Stimulated activated naive B cell treated with anti-CD40 and anti-IgM and Interleukin-4, amounts not matched to agents 10 μg/mL and 1 μg/mL and 100 μg/mL, for 72 hours (primary cell): ENCODE data around the gene PPP6R1.

Experiments used
- ATAC-seq, 2 donors: fragments of 150-1000 bp; cut with Tn5 transposase; replicated peaks; 2 replicates each; pipeline ENCODE4 v1.10.0; 2021; ENCODE audit warnings: moderate library complexity in 1 of 2
- DNase-seq: peaks from one replicate; pipeline ENCODE4 v3.0.0; 2021
- H3K27ac Mint-ChIP-seq: one replicate; pipeline ENCODE4 v1.8.0; 2022; ENCODE audit warnings: mild to moderate bottlenecking, mixed read lengths
- H3K27me3 Mint-ChIP-seq, 2 donors: one replicate each; pipeline ENCODE4 v1.8.0; 2022; ENCODE audit warnings: mixed read lengths in 2 of 2
- H3K36me3 Mint-ChIP-seq, 2 donors: one replicate each; pipeline ENCODE4 v1.8.0; 2022; ENCODE audit warnings: mixed read lengths in 2 of 2, mild to moderate bottlenecking in 1 of 2
- H3K4me1 Mint-ChIP-seq, 2 donors: one replicate each; pipeline ENCODE4 v1.8.0; 2022; ENCODE audit warnings: mixed read lengths in 2 of 2, mild to moderate bottlenecking in 1 of 2
- H3K4me3 Mint-ChIP-seq, 2 donors: one replicate each; pipeline ENCODE4 v1.8.0; 2022; ENCODE audit warnings: mild to moderate bottlenecking in 2 of 2, mixed read lengths in 2 of 2, moderate library complexity in 1 of 2
- H3K9me3 Mint-ChIP-seq, 2 donors: one replicate each; pipeline ENCODE4 v1.8.0; 2022; ENCODE audit warnings: mixed read lengths in 2 of 2, mild to moderate bottlenecking in 1 of 2

Gene PPP6R1

GRCh38 chr19:55257461-55258420, 1.1 kb downstream of the PPP6R1 start:
- Mint-ChIP-seq H3K27me3 (no peaks in the 10 kb centered on the region), H3K4me1 (peaks cover 38 to 66% of the 10 kb centered on the region in 2 donors), H3K27ac (peak overlapping the region; percentile 96), H3K9me3 (no peaks in the 10 kb centered on the region), H3K4me3 (peak overlapping the region; percentile 95 to 98), H3K36me3 (peaks cover 36 to 48% of the 10 kb centered on the region in 2 donors)
- DNase-seq, result no peak
- ATAC-seq, result no peak

- no peak for ATAC-seq
- peak overlapping the region; percentile 96 for H3K27ac Mint-ChIP-seq
Observed at GRCh38 chr19:55256562-55257460, 2.0 kb downstream of the PPP6R1 start.

GRCh38 chr19:55255618-55256423, 3.0 kb downstream of the PPP6R1 start:
- DNase-seq, result peak; percentile 43
- H3K27ac Mint-ChIP-seq, result peak overlapping the region; percentile 96
- no peak for ATAC-seq

More at GRCh38 chr19:55256562-55257460, 2.0 kb downstream of the PPP6R1 start:
- peaks cover 41 to 75% of the 10 kb centered on the region in 2 donors for H3K4me1 Mint-ChIP-seq
- H3K9me3 Mint-ChIP-seq, result no peaks in the 10 kb centered on the region
- no peaks in the 10 kb centered on the region for H3K27me3 Mint-ChIP-seq
- DNase-seq, result no peak
- H3K4me3 Mint-ChIP-seq, result peak overlapping the region; percentile 95 to 98
- peaks cover 28 to 43% of the 10 kb centered on the region in 2 donors for H3K36me3 Mint-ChIP-seq

GRCh38 chr19:55254625-55254977, 4.2 kb downstream of the PPP6R1 start:
- H3K4me3 Mint-ChIP-seq, result peak overlapping the region; percentile 95 to 98

More at GRCh38 chr19:55255618-55256423, 3.0 kb downstream of the PPP6R1 start:
- H3K27me3 Mint-ChIP-seq, result no peaks in the 10 kb centered on the region
- peaks cover 50 to 85% of the 10 kb centered on the region in 2 donors for H3K4me1 Mint-ChIP-seq
- H3K36me3 Mint-ChIP-seq, result peaks cover 29 to 48% of the 10 kb centered on the region in 2 donors
- peak overlapping the region; percentile 95 to 98 for H3K4me3 Mint-ChIP-seq
- H3K9me3 Mint-ChIP-seq, result no peaks in the 10 kb centered on the region

GRCh38 chr19:55253842-55254624, 4.8 kb downstream of the PPP6R1 start:
- Mint-ChIP-seq H3K4me3 (peak overlapping the region; percentile 95 to 98), H3K36me3 (peaks cover 32 to 51% of the 10 kb centered on the region in 2 donors), H3K4me1 (peaks cover 54 to 88% of the 10 kb centered on the region in 2 donors), H3K27me3 (no peaks in the 10 kb centered on the region), H3K27ac (peak overlapping the region; percentile 96), H3K9me3 (no peaks in the 10 kb centered on the region)
- ATAC-seq (peak; percentile 59 to 73), DNase-seq (peak; percentile 74)

More at GRCh38 chr19:55254625-55254977, 4.2 kb downstream of the PPP6R1 start:
- no peaks in the 10 kb centered on the region for H3K27me3 Mint-ChIP-seq
- H3K4me1 Mint-ChIP-seq, result peaks cover 52 to 89% of the 10 kb centered on the region in 2 donors
- H3K27ac Mint-ChIP-seq, result peak overlapping the region; percentile 96
- H3K36me3 Mint-ChIP-seq, result peaks cover 32 to 51% of the 10 kb centered on the region in 2 donors
- no peaks in the 10 kb centered on the region for H3K9me3 Mint-ChIP-seq
- ATAC-seq (no peak), DNase-seq (no peak)

GRCh38 chr19:55252760-55253663, 5.8 kb downstream of the PPP6R1 start:
- peaks cover 33 to 52% of the 10 kb centered on the region in 2 donors for H3K36me3 Mint-ChIP-seq
- H3K4me1 Mint-ChIP-seq, result peaks cover 61 to 97% of the 10 kb centered on the region in 2 donors
- peak overlapping the region; percentile 95 to 98 for H3K4me3 Mint-ChIP-seq
- H3K27me3 Mint-ChIP-seq, result no peaks in the 10 kb centered on the region
- H3K9me3 Mint-ChIP-seq, result no peaks in the 10 kb centered on the region
- peak overlapping the region; percentile 96 for H3K27ac Mint-ChIP-seq
- no peak for DNase-seq
- ATAC-seq, result no peak

- ATAC-seq (peak; percentile 38 to 53), DNase-seq (peak; percentile 57)
- Mint-ChIP-seq H3K36me3 (peaks cover 22 to 39% of the 10 kb centered on the region in 2 donors), H3K9me3 (no peaks in the 10 kb centered on the region), H3K27ac (peak overlapping the region; percentile 98), H3K4me3 (peak overlapping the region; percentile 85 to 98), H3K4me1 (peaks cover 55 to 92% of the 10 kb centered on the region in 2 donors), H3K27me3 (no peaks in the 10 kb centered on the region)
Observed at GRCh38 chr19:55251341-55252081, 7.3 kb downstream of the PPP6R1 start.

GRCh38 chr19:55250262-55251036, 8.4 kb downstream of the PPP6R1 start:
- peaks cover 13 to 34% of the 10 kb centered on the region in 2 donors for H3K36me3 Mint-ChIP-seq
- H3K4me1 Mint-ChIP-seq, result peaks cover 46 to 81% of the 10 kb centered on the region in 2 donors
- DNase-seq, result no peak
- H3K4me3 Mint-ChIP-seq, result peak overlapping the region; percentile 85 to 98
- no peaks in the 10 kb centered on the region for H3K27me3 Mint-ChIP-seq
- no peaks in the 10 kb centered on the region for H3K9me3 Mint-ChIP-seq
- ATAC-seq, result no peak
- H3K27ac Mint-ChIP-seq, result peak overlapping the region; percentile 98

GRCh38 chr19:55249841-55250240, 9.0 kb downstream of the PPP6R1 start:
- peaks cover 15 to 29% of the 10 kb centered on the region in 2 donors for H3K36me3 Mint-ChIP-seq
- no peaks in the 10 kb centered on the region for H3K9me3 Mint-ChIP-seq
- ATAC-seq, result no peak
- DNase-seq, result no peak
- no peaks in the 10 kb centered on the region for H3K27me3 Mint-ChIP-seq
- H3K4me1 Mint-ChIP-seq, result peaks cover 46 to 75% of the 10 kb centered on the region in 2 donors
- H3K4me3 Mint-ChIP-seq, result no peak overlapping the region
- H3K27ac Mint-ChIP-seq, result no peak overlapping the region

GRCh38 chr19:55248704-55249103, 10.1 kb downstream of the PPP6R1 start:
- Mint-ChIP-seq H3K27ac (peak overlapping the region; percentile 87), H3K9me3 (no peaks in the 10 kb centered on the region), H3K27me3 (no peaks in the 10 kb centered on the region), H3K4me3 (no peak overlapping the region), H3K36me3 (peaks cover 23 to 35% of the 10 kb centered on the region in 2 donors), H3K4me1 (peaks cover 39 to 63% of the 10 kb centered on the region in 2 donors)
- no peak for ATAC-seq
- no peak for DNase-seq

GRCh38 chr19:55248166-55248675, 10.6 kb downstream of the PPP6R1 start:
- Mint-ChIP-seq H3K9me3 (no peaks in the 10 kb centered on the region), H3K27me3 (no peaks in the 10 kb centered on the region), H3K4me3 (no peak overlapping the region), H3K36me3 (peaks cover 21 to 33% of the 10 kb centered on the region in 2 donors), H3K4me1 (peaks cover 34 to 59% of the 10 kb centered on the region in 2 donors), H3K27ac (peak overlapping the region; percentile 87)
- ATAC-seq (no peak), DNase-seq (no peak)
